ENCODE data around the gene RNU7-1.

- TF ChIP-seq POLR2A (IDR thresholded peaks at IDR 0.05; ENCODE audit: low read depth, low read length) (no peak), POLR2AphosphoS5 (IDR thresholded peaks at IDR 0.05; ENCODE audit: low read depth, low read length) (no peak), TAF1 (IDR thresholded peaks at IDR 0.05; ENCODE audit: borderline replicate concordance, low read depth, low read length) (no peak)
Measured at GRCh38 chr12:6921996-6922946, 21.3 kb upstream of the RNU7-1 start.
